ENCODE results near the gene EPHA4.

EPHA4 gene

GRCh38 chr2:221572219-221572820 lies at the start of gene EPHA4:
TSS of gene EPHA4 (minus strand) at chr2:221572304. CDS start at chr2:221572248, 56 bp downstream.
- peak; percentile 71 for DNase-seq (ENCODE audit: insufficient read length, low spot score)
- no peak for FAIRE-seq
- TF ChIP-seq POLR2A (IDR thresholded peaks at IDR 0.05; ENCODE audit: low read depth, low read length): peak; percentile 86

- TF ChIP-seq POLR2A (IDR thresholded peaks at IDR 0.05; ENCODE audit: low read depth, low read length): no peak
- FAIRE-seq (no peak), DNase-seq (ENCODE audit: insufficient read length, low spot score) (no peak)
These were observed 45.9 kb upstream of the EPHA4 start for GRCh38 chr2:221618007-221618406.

GRCh38 chr2:221616561-221616960 lies 44.5 kb upstream of the EPHA4 start:
- no peak for TF ChIP-seq POLR2A (IDR thresholded peaks at IDR 0.05; ENCODE audit: low read depth, low read length)
- DNase-seq (ENCODE audit: insufficient read length, low spot score): no peak
- FAIRE-seq: no peak

GRCh38 chr2:221614274-221614673 lies 42.2 kb upstream of the EPHA4 start:
- DNase-seq (ENCODE audit: insufficient read length, low spot score) (no peak), FAIRE-seq (no peak)
- no peak for TF ChIP-seq POLR2A (IDR thresholded peaks at IDR 0.05; ENCODE audit: low read depth, low read length)

- no peak for TF ChIP-seq POLR2A (IDR thresholded peaks at IDR 0.05; ENCODE audit: low read depth, low read length)
- FAIRE-seq (no peak), DNase-seq (ENCODE audit: insufficient read length, low spot score) (no peak)
These were observed 40.7 kb upstream of the EPHA4 start for GRCh38 chr2:221612800-221613199.

GRCh38 chr2:221612161-221612560 lies 40.1 kb upstream of the EPHA4 start:
- no peak for DNase-seq (ENCODE audit: insufficient read length, low spot score)
- TF ChIP-seq POLR2A (IDR thresholded peaks at IDR 0.05; ENCODE audit: low read depth, low read length): no peak
- no peak for FAIRE-seq

- FAIRE-seq: no peak
These were observed 38.6 kb upstream of the EPHA4 start for GRCh38 chr2:221610675-221611074.

GRCh38 chr2:221610255-221610654 lies 38.2 kb upstream of the EPHA4 start:
- TF ChIP-seq POLR2A (IDR thresholded peaks at IDR 0.05; ENCODE audit: low read depth, low read length): no peak
- FAIRE-seq (no peak), DNase-seq (ENCODE audit: insufficient read length, low spot score) (no peak)

More at GRCh38 chr2:221610675-221611074, 38.6 kb upstream of the EPHA4 start:
- TF ChIP-seq POLR2A (IDR thresholded peaks at IDR 0.05; ENCODE audit: low read depth, low read length): no peak
- no peak for DNase-seq (ENCODE audit: insufficient read length, low spot score)

GRCh38 chr2:221608442-221608841 lies 36.3 kb upstream of the EPHA4 start:
- DNase-seq (ENCODE audit: insufficient read length, low spot score): no peak
- TF ChIP-seq POLR2A (IDR thresholded peaks at IDR 0.05; ENCODE audit: low read depth, low read length): no peak

GRCh38 chr2:221606424-221606823 lies 34.3 kb upstream of the EPHA4 start:
- FAIRE-seq (no peak), DNase-seq (ENCODE audit: insufficient read length, low spot score) (no peak)
- TF ChIP-seq POLR2A (IDR thresholded peaks at IDR 0.05; ENCODE audit: low read depth, low read length): no peak

More at GRCh38 chr2:221608442-221608841, 36.3 kb upstream of the EPHA4 start:
- FAIRE-seq: no peak

GRCh38 chr2:221605751-221606240 lies 33.7 kb upstream of the EPHA4 start:
- no peak for TF ChIP-seq POLR2A (IDR thresholded peaks at IDR 0.05; ENCODE audit: low read depth, low read length)
- DNase-seq (ENCODE audit: insufficient read length, low spot score) (no peak), FAIRE-seq (peak; percentile 30)

- no peak for TF ChIP-seq POLR2A (IDR thresholded peaks at IDR 0.05; ENCODE audit: low read depth, low read length)
- DNase-seq (ENCODE audit: insufficient read length, low spot score) (no peak), FAIRE-seq (no peak)
These were observed 30.8 kb upstream of the EPHA4 start for GRCh38 chr2:221602938-221603337.

- no peak for TF ChIP-seq POLR2A (IDR thresholded peaks at IDR 0.05; ENCODE audit: low read depth, low read length)
- no peak for DNase-seq (ENCODE audit: insufficient read length, low spot score)
- FAIRE-seq: no peak
These were observed 29.3 kb upstream of the EPHA4 start for GRCh38 chr2:221601376-221601775.

- FAIRE-seq (no peak), DNase-seq (ENCODE audit: insufficient read length, low spot score) (no peak)
These were observed 28.3 kb upstream of the EPHA4 start for GRCh38 chr2:221600388-221600787.

GRCh38 chr2:221596192-221596591 lies 24.1 kb upstream of the EPHA4 start:
- peak; percentile 28 for DNase-seq (ENCODE audit: insufficient read length, low spot score)
- FAIRE-seq: peak; percentile 80
- TF ChIP-seq POLR2A (IDR thresholded peaks at IDR 0.05; ENCODE audit: low read depth, low read length): no peak

More at GRCh38 chr2:221600388-221600787, 28.3 kb upstream of the EPHA4 start:
- TF ChIP-seq POLR2A (IDR thresholded peaks at IDR 0.05; ENCODE audit: low read depth, low read length): no peak
